ENCODE results near the gene SLBP. TPM values are rescaled to one million over a fixed set of nuclear protein-coding genes. Genes with fewer than 3 reads are reported as not detected.
"Not testable (repeated sequence)": the region's sequence is repeated elsewhere in the genome, so short reads cannot be mapped to it uniquely, and the experiment has no call there.

The SLBP gene
- total RNA-seq, 1 experiment from 2014 or later, result 43.5 TPM

DNA sequence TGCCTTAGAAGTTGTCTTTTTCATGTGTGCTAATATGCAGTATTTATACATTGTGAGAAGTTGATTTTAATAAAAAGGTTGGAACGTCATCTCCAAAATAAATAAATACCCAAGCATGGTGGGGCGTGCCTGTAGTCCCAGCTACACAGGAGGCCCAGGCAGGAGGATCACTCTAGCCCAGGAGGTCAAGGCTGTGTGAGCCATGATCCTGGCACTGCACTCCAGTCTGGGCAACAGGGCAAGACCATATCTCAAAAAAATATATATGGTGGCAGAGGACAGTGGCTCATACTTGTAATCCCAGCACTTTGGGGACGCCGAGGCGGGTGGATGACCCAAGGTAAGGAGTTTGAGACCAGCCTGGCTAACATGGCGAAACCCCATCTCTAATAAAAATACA is 6.4 kb downstream of the SLBP start:
- Mint-ChIP-seq H3K4me1 (ENCODE audit: insufficient read depth, unreplicated experiment) (peaks cover 7% of the 10 kb centered on the region), H3K27ac (ENCODE audit: low read depth, unreplicated experiment) (no peak overlapping the region), H3K27me3 (ENCODE audit: insufficient read depth, unreplicated experiment) (no peaks in the 10 kb centered on the region), H3K36me3 (ENCODE audit: insufficient read depth, unreplicated experiment) (peaks cover 80% of the 10 kb centered on the region), H3K9me3 (ENCODE audit: unreplicated experiment) (no peaks in the 10 kb centered on the region), H3K4me3 (ENCODE audit: unreplicated experiment) (no peak overlapping the region)
- TF ChIP-seq, protein P1, sequence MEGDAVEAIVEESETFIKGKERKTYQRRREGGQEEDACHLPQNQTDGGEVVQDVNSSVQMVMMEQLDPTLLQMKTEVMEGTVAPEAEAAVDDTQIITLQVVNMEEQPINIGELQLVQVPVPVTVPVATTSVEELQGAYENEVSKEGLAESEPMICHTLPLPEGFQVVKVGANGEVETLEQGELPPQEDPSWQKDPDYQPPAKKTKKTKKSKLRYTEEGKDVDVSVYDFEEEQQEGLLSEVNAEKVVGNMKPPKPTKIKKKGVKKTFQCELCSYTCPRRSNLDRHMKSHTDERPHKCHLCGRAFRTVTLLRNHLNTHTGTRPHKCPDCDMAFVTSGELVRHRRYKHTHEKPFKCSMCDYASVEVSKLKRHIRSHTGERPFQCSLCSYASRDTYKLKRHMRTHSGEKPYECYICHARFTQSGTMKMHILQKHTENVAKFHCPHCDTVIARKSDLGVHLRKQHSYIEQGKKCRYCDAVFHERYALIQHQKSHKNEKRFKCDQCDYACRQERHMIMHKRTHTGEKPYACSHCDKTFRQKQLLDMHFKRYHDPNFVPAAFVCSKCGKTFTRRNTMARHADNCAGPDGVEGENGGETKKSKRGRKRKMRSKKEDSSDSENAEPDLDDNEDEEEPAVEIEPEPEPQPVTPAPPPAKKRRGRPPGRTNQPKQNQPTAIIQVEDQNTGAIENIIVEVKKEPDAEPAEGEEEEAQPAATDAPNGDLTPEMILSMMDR (IDR thresholded peaks at IDR 0.05; ENCODE audit: unreplicated experiment), result no peak
- intact Hi-C loops (cut with micrococcal nuclease), result no loop called here
- ChIA-PET POLR2A (interaction anchor here (1.1 kb wide), 1 partner anchor 9 kb away, joined by 3 read pairs; no protein-coding TSS in a partner anchor), CTCF (interaction anchor here (3.5 to 9.5 kb wide), 2 partner anchors 12 to 21 kb away, joined by 14 to 101 read pairs; no protein-coding TSS in a partner anchor)
- no TSS peak for BruUV-seq (replicated peaks)
- no peak for DNase-seq (ENCODE audit: unreplicated experiment)

DNA sequence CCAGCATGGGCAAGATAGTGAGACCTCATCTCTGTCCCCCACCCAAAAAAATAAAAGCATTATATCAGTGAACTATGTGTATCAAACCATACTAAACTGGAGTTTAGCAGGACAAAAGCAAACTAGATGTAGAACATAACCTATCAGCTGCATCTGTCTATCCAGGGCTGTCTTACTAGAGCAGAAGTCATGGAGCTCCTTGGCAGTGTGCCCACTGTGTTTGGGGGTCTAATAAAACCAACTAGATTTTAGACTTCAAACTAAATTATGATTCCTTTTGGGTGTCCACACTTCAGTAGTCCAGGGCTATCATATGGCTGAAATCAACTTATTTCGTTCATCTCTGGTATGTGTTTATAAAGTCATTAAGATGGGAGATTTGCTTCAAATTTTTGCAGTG is 8.3 kb downstream of the SLBP start:
- H3K4me1 Mint-ChIP-seq (ENCODE audit: insufficient read depth, unreplicated experiment), result no peaks in the 10 kb centered on the region
- intact Hi-C loops (cut with micrococcal nuclease), result no loop called here
- CTCF ChIA-PET, result interaction anchor here (0.9 to 9.5 kb wide), 3 partner anchors 11 to 23 kb away, joined by 3 to 101 read pairs (median 14); no protein-coding TSS in a partner anchor
- no peak overlapping the region for H3K27ac Mint-ChIP-seq (ENCODE audit: low read depth, unreplicated experiment)
- no peaks in the 10 kb centered on the region for H3K9me3 Mint-ChIP-seq (ENCODE audit: unreplicated experiment)
- TF ChIP-seq, protein P1 (IDR thresholded peaks at IDR 0.05; ENCODE audit: unreplicated experiment), result no peak
- no TSS peak for BruUV-seq (replicated peaks)
- POLR2A ChIA-PET, result interaction anchor here (0.7 to 1.6 kb wide), 4 partner anchors 11 to 852 kb away, joined by 3 to 5 read pairs (median 4); no protein-coding TSS in a partner anchor
- H3K36me3 Mint-ChIP-seq (ENCODE audit: insufficient read depth, unreplicated experiment), result peaks cover 82% of the 10 kb centered on the region
- H3K27me3 Mint-ChIP-seq (ENCODE audit: insufficient read depth, unreplicated experiment), result no peaks in the 10 kb centered on the region
- no peak overlapping the region for H3K4me3 Mint-ChIP-seq (ENCODE audit: unreplicated experiment)
- DNase-seq (ENCODE audit: unreplicated experiment), result no peak

DNA sequence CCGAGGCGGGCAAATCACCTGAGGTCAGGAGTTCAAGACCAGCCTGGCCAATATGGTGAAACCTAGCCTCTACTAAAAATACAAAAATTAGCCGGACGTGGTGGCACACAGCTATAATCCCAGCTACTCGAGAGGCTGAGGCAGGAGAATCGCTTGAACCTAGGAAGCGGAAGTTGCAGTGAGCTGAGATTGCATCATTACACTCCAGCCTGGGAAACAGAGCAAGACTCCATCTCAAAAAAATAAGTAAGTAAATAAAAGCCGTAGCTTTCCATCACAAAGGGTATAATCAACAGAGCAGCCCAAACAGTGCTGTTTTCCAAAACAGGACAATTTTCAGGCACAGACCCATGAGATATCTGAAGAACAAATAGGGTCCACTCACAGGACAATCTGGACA is 10.4 kb downstream of the SLBP start:
- H3K4me1 Mint-ChIP-seq (ENCODE audit: insufficient read depth, unreplicated experiment); intact Hi-C loops (cut with micrococcal nuclease); H3K27ac Mint-ChIP-seq (ENCODE audit: low read depth, unreplicated experiment); DNase-seq (ENCODE audit: unreplicated experiment); H3K9me3 Mint-ChIP-seq (ENCODE audit: unreplicated experiment); H3K4me3 Mint-ChIP-seq (ENCODE audit: unreplicated experiment); BruUV-seq (replicated peaks); H3K27me3 Mint-ChIP-seq (ENCODE audit: insufficient read depth, unreplicated experiment): not testable (repeated sequence)
- H3K36me3 Mint-ChIP-seq (ENCODE audit: insufficient read depth, unreplicated experiment), result peaks cover 92% of the 10 kb centered on the region
- POLR2A ChIA-PET, result interaction anchor here (1.6 kb wide), 1 partner anchor 10 kb away, joined by 9 read pairs; the partner anchor contains the start of gene SLBP
- CTCF ChIA-PET, result interaction anchor here (1.2 to 9.5 kb wide), 4 partner anchors 8 to 108 kb away, joined by 3 to 101 read pairs (median 4); no protein-coding TSS in a partner anchor

DNA sequence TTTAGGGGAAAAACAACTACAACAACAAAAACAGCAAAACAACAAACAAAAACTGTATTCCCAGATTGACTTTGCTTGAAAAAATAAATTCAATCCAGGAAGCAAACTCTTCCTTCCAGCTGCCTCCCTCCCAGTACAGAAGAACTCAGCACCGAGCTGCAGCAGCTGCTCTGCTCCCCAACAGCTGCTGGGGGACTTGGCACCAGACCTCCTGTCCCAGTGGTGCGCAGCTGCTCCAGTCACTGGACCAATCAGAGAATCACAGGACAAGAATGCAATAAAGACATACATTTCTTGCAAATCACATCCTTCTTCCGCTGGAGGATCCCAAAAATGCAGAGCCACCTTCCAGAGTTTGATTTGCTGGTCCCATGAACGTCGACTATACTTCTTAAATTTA is 16.2 kb downstream of the SLBP start:
- ChIA-PET CTCF (interaction anchor here (0.5 to 6.8 kb wide), 3 partner anchors 10 to 402 kb away, joined by 3 to 101 read pairs (median 97); no protein-coding TSS in a partner anchor), POLR2A (interaction anchor here (1.0 to 1.9 kb wide), 3 partner anchors 9 to 16 kb away, joined by 3 to 5 read pairs (median 4); partner anchors contain the start of gene SLBP)
- TF ChIP-seq, protein P1 (IDR thresholded peaks at IDR 0.05; ENCODE audit: unreplicated experiment), result no peak
- Mint-ChIP-seq H3K4me1 (ENCODE audit: insufficient read depth, unreplicated experiment) (no peaks in the 10 kb centered on the region), H3K27me3 (ENCODE audit: insufficient read depth, unreplicated experiment) (no peaks in the 10 kb centered on the region), H3K27ac (ENCODE audit: low read depth, unreplicated experiment) (no peak overlapping the region), H3K9me3 (ENCODE audit: unreplicated experiment) (no peaks in the 10 kb centered on the region), H3K36me3 (ENCODE audit: insufficient read depth, unreplicated experiment) (peaks cover 99% of the 10 kb centered on the region), H3K4me3 (ENCODE audit: unreplicated experiment) (no peak overlapping the region)
- intact Hi-C loops (cut with micrococcal nuclease), result no loop called here
- no peak for DNase-seq (ENCODE audit: unreplicated experiment)
- BruUV-seq (replicated peaks), result no TSS peak

Data from MCF 10A (cell line).